Caco-2 (cell line): Measurements from ENCODE around the gene UNC5B. TPM values are rescaled to one million over a fixed set of nuclear protein-coding genes. Genes with fewer than 3 reads are reported as not detected.

Experiments used
- BruUV-seq: library from RNA; stranded (reverse); fragments of 400-500 nt; replicated peaks from 2 replicates; lab custom pipeline; 2021; lab: Mats Ljungman, UMichigan
- CTCF ChIA-PET: fragments of 300-600 bp; sonication (Branson Sonifier 250); formaldehyde crosslinking; loops from one replicate; lab custom pipeline; 2022; ENCODE audit warnings: antibody characterized with exemption; lab: Charles Lee
- POLR2A ChIA-PET: fragments of 300-600 bp; sonication (Branson Sonifier 250); formaldehyde crosslinking; loops from one replicate; lab custom pipeline; 2022; ENCODE audit warnings: antibody characterized with exemption; lab: Charles Lee
- DNase-seq, 2 experiments: peaks; one replicate each; pipeline versions ENCODE4 v3.0.0 to v3.0.0-alpha.2; 2020 to 2022
- H3K27me3 ChIP-seq: replicated peaks from 2 replicates; pipeline ENCODE4 v1.6.0; 2011; ENCODE audit warnings: low read length; ENCODE audit not compliant: control insufficient read depth, insufficient read depth
- H3K36me3 ChIP-seq: 2 replicates; pipeline ENCODE4 v1.5.1; 2011; ENCODE audit warnings: low read length; ENCODE audit not compliant: control insufficient read depth, insufficient read depth
- H3K4me1 ChIP-seq: fragments of 250-450 bp; sonication (Bioruptor Pico); 2 replicates; pipeline ENCODE4 v1.5.1; 2020; ENCODE audit warnings: mild to moderate bottlenecking
- H3K4me3 ChIP-seq: 2 replicates; pipeline ENCODE4 v1.5.1; 2011; ENCODE audit warnings: low read depth, mild to moderate bottlenecking, control low read depth, low read length
- H3K9me3 ChIP-seq: fragments of 250-450 bp; sonication (Bioruptor Pico); 2 replicates; pipeline ENCODE4 v1.5.1; 2020; ENCODE audit warnings: mild to moderate bottlenecking, moderate library complexity
- H3K27ac Mint-ChIP-seq: one replicate; pipeline ENCODE4 v1.8.0; 2022; ENCODE audit warnings: mixed read lengths; ENCODE audit not compliant: unreplicated experiment
- H3K27me3 Mint-ChIP-seq: one replicate; pipeline ENCODE4 v1.8.0; 2022; ENCODE audit warnings: mixed read lengths; ENCODE audit not compliant: insufficient read depth, unreplicated experiment
- H3K36me3 Mint-ChIP-seq: one replicate; pipeline ENCODE4 v1.8.0; 2022; ENCODE audit warnings: mild to moderate bottlenecking, mixed read lengths; ENCODE audit not compliant: insufficient read depth, unreplicated experiment
- H3K4me1 Mint-ChIP-seq: one replicate; pipeline ENCODE4 v1.8.0; 2022; ENCODE audit warnings: low read depth, mixed read lengths; ENCODE audit not compliant: unreplicated experiment
- H3K4me3 Mint-ChIP-seq: one replicate; pipeline ENCODE4 v1.8.0; 2022; ENCODE audit warnings: mild to moderate bottlenecking, moderate library complexity, mixed read lengths; ENCODE audit not compliant: unreplicated experiment
- H3K9me3 Mint-ChIP-seq: one replicate; pipeline ENCODE4 v1.8.0; 2022; ENCODE audit warnings: mixed read lengths; ENCODE audit not compliant: unreplicated experiment
- intact Hi-C: fragments of 100-400 bp; cut with micrococcal nuclease; formaldehyde crosslinking; loops from one replicate; pipeline ENCODE4 v1.10.0; 2022; ENCODE audit not compliant: unreplicated experiment
- total RNA-seq: library from RNA; stranded (reverse); gene quantifications from 2 replicates; pipeline ENCODE4 v1.2.3, GENCODE V29; 2022
- TF ChIP-seq, protein P1 (sequence below), 2 experiments: fragments of 200-600 bp in 1 of 2; IDR thresholded peaks; 1 replicate in 1 of 2; 2 replicates in 1 of 2; pipeline versions ENCODE4 v1.5.1 to v1.8.0; 2011 to 2022; ENCODE audit warnings: antibody characterized with exemption in 1 of 2, control low read depth in 1 of 2, inconsistent platforms in 1 of 2, low read depth in 1 of 2, low read length in 1 of 2, mild to moderate bottlenecking in 1 of 2, moderate library complexity in 1 of 2; ENCODE audit not compliant: insufficient read depth in 1 of 2, severe bottlenecking in 1 of 2, unreplicated experiment in 1 of 2

UNC5B gene
- total RNA-seq, 1 experiment from 2014 or later, result 22.4 TPM

DNA sequence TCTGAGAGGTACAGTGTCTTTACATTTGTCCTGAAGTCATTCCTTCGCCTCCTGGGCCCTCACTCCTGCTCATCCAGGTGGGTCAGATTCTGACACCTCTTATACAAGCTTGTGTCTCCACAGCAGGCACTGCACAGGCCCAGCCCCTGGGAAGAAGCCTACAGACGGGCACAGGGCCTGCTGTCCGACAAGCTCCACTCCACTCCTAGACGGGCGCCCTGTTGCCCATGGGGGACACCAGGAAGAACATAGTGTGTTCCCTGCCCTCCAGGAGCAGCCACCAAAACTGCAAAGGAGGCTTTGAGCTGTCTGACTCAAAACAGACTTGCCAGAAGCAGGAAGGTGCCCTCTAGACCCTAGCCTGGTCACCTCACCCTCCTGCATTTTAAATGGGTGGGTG is 61.1 kb downstream of the UNC5B start:
- Mint-ChIP-seq H3K27ac (no peak overlapping the region), H3K9me3 (no peaks in the 10 kb centered on the region), H3K27me3 (no peaks in the 10 kb centered on the region), H3K36me3 (no peaks in the 10 kb centered on the region), H3K4me1 (peaks cover 7% of the 10 kb centered on the region), H3K4me3 (no peak overlapping the region)
- ChIA-PET POLR2A (no interaction called here), CTCF (no interaction called here)
- intact Hi-C loops, result no loop called here
- TF ChIP-seq, protein P1, sequence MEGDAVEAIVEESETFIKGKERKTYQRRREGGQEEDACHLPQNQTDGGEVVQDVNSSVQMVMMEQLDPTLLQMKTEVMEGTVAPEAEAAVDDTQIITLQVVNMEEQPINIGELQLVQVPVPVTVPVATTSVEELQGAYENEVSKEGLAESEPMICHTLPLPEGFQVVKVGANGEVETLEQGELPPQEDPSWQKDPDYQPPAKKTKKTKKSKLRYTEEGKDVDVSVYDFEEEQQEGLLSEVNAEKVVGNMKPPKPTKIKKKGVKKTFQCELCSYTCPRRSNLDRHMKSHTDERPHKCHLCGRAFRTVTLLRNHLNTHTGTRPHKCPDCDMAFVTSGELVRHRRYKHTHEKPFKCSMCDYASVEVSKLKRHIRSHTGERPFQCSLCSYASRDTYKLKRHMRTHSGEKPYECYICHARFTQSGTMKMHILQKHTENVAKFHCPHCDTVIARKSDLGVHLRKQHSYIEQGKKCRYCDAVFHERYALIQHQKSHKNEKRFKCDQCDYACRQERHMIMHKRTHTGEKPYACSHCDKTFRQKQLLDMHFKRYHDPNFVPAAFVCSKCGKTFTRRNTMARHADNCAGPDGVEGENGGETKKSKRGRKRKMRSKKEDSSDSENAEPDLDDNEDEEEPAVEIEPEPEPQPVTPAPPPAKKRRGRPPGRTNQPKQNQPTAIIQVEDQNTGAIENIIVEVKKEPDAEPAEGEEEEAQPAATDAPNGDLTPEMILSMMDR (IDR thresholded peaks at IDR 0.05; ENCODE audit: insufficient read depth in 1 of 2, low read depth in 1 of 2, low read length in 1 of 2, severe bottlenecking in 1 of 2, unreplicated experiment in 1 of 2), result no peak
- Histone ChIP-seq H3K36me3 (no peaks in the 10 kb centered on the region), H3K4me1 (0 out of 2 replicates have a peak, but pooled peaks cover 7% of the 10 kb centered on the region), H3K9me3 (no peaks in the 10 kb centered on the region), H3K4me3 (no peak overlapping the region), H3K27me3 (no peaks in the 10 kb centered on the region)
- no peak for DNase-seq
- no TSS peak for BruUV-seq

DNA sequence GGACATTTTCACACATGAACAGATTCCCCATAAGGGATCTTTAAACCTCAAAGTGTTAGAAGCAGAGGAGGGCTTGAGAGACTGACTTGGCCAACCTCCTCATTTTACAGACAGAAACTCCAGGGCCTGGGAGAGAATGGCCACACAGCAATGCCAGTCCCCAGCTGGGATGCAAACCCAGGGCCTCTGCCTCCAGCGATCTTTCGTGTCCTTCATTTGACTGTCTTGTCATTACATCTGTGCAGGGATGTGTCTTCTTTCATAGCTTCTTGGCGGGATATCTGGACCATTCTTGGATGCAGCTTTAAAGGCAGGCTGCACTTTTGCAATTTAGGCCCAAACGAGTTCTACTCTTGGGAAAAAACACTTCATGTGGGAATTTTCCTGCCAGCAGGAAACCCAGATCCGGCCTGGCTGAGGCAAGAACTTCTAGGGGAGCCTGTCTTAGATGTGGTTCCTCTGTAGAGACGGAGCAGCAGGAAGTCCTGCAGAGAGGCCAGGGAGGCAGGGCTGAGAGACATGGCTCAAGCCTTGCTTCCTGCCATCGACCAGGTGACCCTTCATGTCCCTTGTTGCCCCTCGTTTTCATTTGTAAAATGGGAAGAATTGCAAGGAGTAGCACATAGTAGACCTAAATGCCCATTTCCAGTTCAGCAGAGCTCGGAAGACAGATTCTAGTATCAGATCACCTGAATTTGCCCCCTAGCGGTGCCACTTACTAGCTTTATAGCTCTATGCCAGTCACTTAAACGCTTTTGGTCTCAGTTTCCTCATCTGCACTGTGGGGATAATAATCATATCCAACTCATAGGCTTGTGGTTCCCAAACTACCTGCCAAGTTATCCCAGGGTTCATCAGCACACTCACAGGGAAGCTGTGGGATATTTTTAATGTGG is 62.8 kb downstream of the UNC5B start:
- 0 out of 2 replicates have a peak, but pooled peaks cover 4% of the 10 kb centered on the region for H3K4me1 ChIP-seq
- no peak overlapping the region for H3K4me3 ChIP-seq
- H3K27me3 ChIP-seq, result no peaks in the 10 kb centered on the region
- Mint-ChIP-seq H3K9me3 (no peaks in the 10 kb centered on the region), H3K36me3 (no peaks in the 10 kb centered on the region), H3K4me3 (no peak overlapping the region), H3K27ac (no peak overlapping the region), H3K4me1 (peaks cover 5% of the 10 kb centered on the region), H3K27me3 (no peaks in the 10 kb centered on the region)
- H3K9me3 ChIP-seq, result no peaks in the 10 kb centered on the region
- intact Hi-C loops, result no loop called here
- ChIA-PET CTCF (interaction anchor here (1.2 to 1.4 kb wide), 2 partner anchors 9 kb away, joined by 5 to 10 read pairs; no protein-coding TSS in a partner anchor), POLR2A (no interaction called here)
- DNase-seq, result no peak
- H3K36me3 ChIP-seq, result no peaks in the 10 kb centered on the region
- BruUV-seq, result no TSS peak
- TF ChIP-seq, protein P1 (IDR thresholded peaks at IDR 0.05; ENCODE audit: insufficient read depth in 1 of 2, low read depth in 1 of 2, low read length in 1 of 2, severe bottlenecking in 1 of 2, unreplicated experiment in 1 of 2), result peak; percentile 22 to 43

DNA sequence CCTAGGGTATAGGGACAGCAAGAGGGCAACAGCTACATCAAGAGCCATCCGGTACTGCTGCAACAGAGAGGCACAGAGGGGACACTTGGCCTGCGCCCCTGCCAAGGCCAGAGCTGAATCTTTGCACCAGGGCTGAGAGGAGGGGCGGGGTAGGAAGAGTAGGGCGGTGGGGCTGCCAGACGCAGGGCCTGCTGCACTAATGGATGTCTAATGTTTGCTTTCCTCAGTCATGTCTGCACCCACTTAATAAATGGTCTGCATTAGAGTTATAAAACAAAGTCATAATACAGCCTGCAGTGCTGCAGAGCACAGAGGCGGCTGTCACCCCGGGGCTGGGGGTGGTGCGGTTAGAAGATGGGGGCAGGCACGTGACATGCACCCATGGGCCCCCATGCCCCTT is 64.5 kb downstream of the UNC5B start:
- intact Hi-C loops, result no loop called here
- no peaks in the 10 kb centered on the region for H3K36me3 ChIP-seq
- Mint-ChIP-seq H3K27ac (no peak overlapping the region), H3K4me3 (no peak overlapping the region), H3K27me3 (no peaks in the 10 kb centered on the region), H3K36me3 (no peaks in the 10 kb centered on the region), H3K9me3 (no peaks in the 10 kb centered on the region), H3K4me1 (no peaks in the 10 kb centered on the region)
- H3K4me3 ChIP-seq, result no peak overlapping the region
- H3K9me3 ChIP-seq, result no peaks in the 10 kb centered on the region
- ChIA-PET CTCF (interaction anchor here (0.6 to 1.1 kb wide), 2 partner anchors 13 to 566 kb away, joined by 3 read pairs; no protein-coding TSS in a partner anchor), POLR2A (no interaction called here)
- no peaks in the 10 kb centered on the region for H3K27me3 ChIP-seq
- no peak for DNase-seq
- TF ChIP-seq, protein P1 (IDR thresholded peaks at IDR 0.05; ENCODE audit: insufficient read depth in 1 of 2, low read depth in 1 of 2, low read length in 1 of 2, severe bottlenecking in 1 of 2, unreplicated experiment in 1 of 2), result no peak
- no peaks in the 10 kb centered on the region for H3K4me1 ChIP-seq
- BruUV-seq, result no TSS peak
